ENCODE measurements around the gene TAF6.

The TAF6 gene

DNA sequence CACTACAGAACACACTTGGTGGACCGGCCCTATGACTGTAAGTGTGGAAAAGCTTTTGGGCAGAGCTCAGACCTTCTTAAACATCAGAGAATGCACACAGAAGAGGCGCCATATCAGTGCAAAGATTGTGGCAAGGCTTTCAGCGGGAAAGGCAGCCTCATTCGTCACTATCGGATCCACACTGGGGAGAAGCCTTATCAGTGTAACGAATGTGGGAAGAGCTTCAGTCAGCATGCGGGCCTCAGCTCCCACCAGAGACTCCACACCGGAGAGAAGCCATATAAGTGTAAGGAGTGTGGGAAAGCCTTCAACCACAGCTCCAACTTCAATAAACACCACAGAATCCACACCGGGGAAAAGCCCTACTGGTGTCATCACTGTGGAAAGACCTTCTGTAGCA lies 55.0 kb downstream of the TAF6 start:
- DNase-seq: no peak

- DNase-seq: no peak
These were observed 55.8 kb downstream of the TAF6 start for GRCh38 chr7:100063376-100063775.

DNA sequence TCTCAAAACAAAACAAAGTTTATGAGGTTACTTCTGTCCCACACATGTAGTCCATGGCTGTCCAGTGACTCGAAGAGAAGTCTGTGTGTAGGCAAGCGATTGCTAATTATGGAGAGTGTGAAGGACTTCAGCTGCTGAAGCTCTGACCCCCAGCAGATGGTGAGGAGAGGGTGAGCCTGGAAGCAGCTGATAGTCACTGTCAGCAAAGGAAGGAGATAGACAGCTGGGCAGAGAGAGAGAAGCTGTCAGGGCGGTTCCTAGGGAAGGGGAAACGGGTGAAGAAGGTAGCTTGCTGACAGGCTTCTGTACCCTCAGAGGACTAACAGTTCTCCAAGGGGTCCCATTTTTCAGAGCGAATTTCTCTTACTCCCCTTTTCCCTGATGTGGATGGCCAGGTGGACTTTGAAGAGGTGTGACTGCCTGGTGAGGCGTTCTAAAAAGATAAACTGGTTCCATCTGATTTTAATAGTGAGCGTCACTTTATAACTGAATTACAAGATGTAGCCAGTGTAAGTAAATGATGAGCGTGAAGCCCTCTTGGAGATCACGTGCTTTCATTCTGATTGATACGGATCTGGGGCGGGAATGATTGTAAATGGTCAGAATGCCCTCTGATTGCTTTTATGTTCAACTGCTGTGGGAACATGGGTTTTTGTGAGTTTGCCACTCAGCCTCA lies 57.5 kb downstream of the TAF6 start:
- DNase-seq: no peak

DNA sequence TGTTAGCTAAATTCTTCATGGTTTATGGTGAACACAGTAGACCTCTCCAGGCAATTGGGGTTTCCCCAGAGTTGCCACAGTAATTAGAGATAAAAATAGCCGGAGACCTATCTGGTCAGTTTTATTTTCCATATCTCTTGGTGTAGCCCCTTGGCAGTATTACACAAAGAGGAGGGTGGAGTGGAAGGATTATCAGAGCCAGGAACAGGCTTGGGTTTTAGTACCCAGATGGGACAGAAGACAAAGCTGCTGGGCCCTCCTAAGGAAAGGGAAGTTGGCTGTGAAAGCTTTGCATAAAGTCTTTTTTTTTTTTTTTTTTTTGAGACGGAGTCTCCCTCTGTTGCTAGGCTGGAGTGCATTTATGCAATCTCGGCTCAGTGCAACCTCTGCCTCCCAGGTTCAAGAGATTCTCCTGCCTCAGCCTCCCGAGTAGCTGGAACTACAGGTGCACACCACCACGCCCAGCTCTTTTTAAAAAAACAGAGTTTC lies 59.9 kb downstream of the TAF6 start:
- no peak for DNase-seq
